HCT116 (cell line): ENCODE data around the gene DRD4. TPM values are rescaled to one million over a fixed set of nuclear protein-coding genes. Genes with fewer than 3 reads are reported as not detected.

ENCODE experiments used
- ATAC-seq: fragments of 200-7000 bp; cut with Tn5 transposase; 2 replicates; pipeline ENCODE4 v1.9.1; 2020; ENCODE audit warnings: mild to moderate bottlenecking, moderate library complexity
- BruUV-seq: library from RNA; stranded (reverse); fragments of 400-500 nt; replicated peaks from 2 replicates; lab custom pipeline; 2021; lab: Mats Ljungman, UMichigan
- CTCF ChIA-PET: fragments of 300-600 bp; sonication (Branson Sonifier 250); formaldehyde crosslinking; loops from one replicate; lab custom pipeline; 2021; ENCODE audit warnings: antibody characterized with exemption; lab: Charles Lee
- POLR2A ChIA-PET: fragments of 300-600, 350-600 bp; sonication (Branson Sonifier 250); formaldehyde crosslinking; loops from one replicate; lab custom pipeline; 2021; ENCODE audit warnings: antibody characterized with exemption; lab: Charles Lee
- RAD21 ChIA-PET, 2 experiments: fragments of 300-600 bp; sonication (Branson Sonifier 250); formaldehyde crosslinking; loops; one replicate each; lab custom pipeline; 2023; ENCODE audit warnings: low total read pairs in 2 of 2; ENCODE audit not compliant: uncharacterized antibody in 2 of 2, unreplicated experiment in 2 of 2, low non-redundant PET in 1 of 2; lab: Charles Lee
- DNase-seq: peaks from one replicate; pipeline ENCODE4 v3.0.0-alpha.2; 2010; ENCODE audit warnings: low read depth, low spot score
- H2AFZ ChIP-seq: fragments of 200-600 bp; shearing (Covaris generic), sonication (generic); 2 replicates; pipeline ENCODE4 v1.6.1; 2017; ENCODE audit warnings: low read depth, mixed run types, mixed read lengths, antibody characterized with exemption, low read length; ENCODE audit not compliant: poor library complexity, severe bottlenecking
- H3K27ac ChIP-seq: 2 replicates; pipeline ENCODE4 v1.5.1; 2012; ENCODE audit warnings: low read depth, low read length
- H3K27me3 ChIP-seq: fragments of 200-600 bp; sonication (generic); 2 replicates; pipeline ENCODE4 v1.6.1; 2016; ENCODE audit warnings: mixed run types, low read length, mixed read lengths; ENCODE audit not compliant: insufficient read depth
- H3K36me3 ChIP-seq, 2 experiments: fragments of 200-500 bp in 1 of 2; fragments of 200-600 bp in 1 of 2; sonication (Bioruptor generic) in 1 of 2; sonication (generic) in 1 of 2; 2 replicates each; pipeline versions ENCODE4 v1.5.1 to v1.6.1; 2014 to 2016; ENCODE audit warnings: low read length in 2 of 2, inconsistent platforms in 1 of 2, mixed read lengths in 1 of 2, mixed run types in 1 of 2; ENCODE audit not compliant: insufficient read depth in 2 of 2, control insufficient read depth in 1 of 2
- H3K4me1 ChIP-seq, 2 experiments: fragments of 200-600 bp in 1 of 2; sonication (generic) in 1 of 2; 2 replicates each; pipeline versions ENCODE4 v1.5.1 to v1.6.1; 2012 to 2017; ENCODE audit warnings: low read length in 2 of 2, inconsistent platforms in 1 of 2, mild to moderate bottlenecking in 1 of 2, mixed read lengths in 1 of 2, mixed run types in 1 of 2, moderate library complexity in 1 of 2; ENCODE audit not compliant: insufficient read depth in 2 of 2, control insufficient read depth in 1 of 2
- H3K4me2 ChIP-seq: fragments of 200-600 bp; sonication (generic); 2 replicates; pipeline ENCODE4 v1.6.1; 2017; ENCODE audit warnings: mixed run types, low read length, mixed read lengths
- H3K4me3 ChIP-seq, 2 experiments: fragments of 200-600 bp in 1 of 2; sonication (generic) in 1 of 2; replicated peaks in 1 of 2; 2 replicates each; pipeline ENCODE4 v1.5.1; 2011 to 2016; ENCODE audit warnings: low read length in 2 of 2, control low read depth in 1 of 2, low read depth in 1 of 2, mild to moderate bottlenecking in 1 of 2, mixed read lengths in 1 of 2, mixed run types in 1 of 2
- H3K79me2 ChIP-seq: fragments of 200-600 bp; sonication (generic); 2 replicates; pipeline ENCODE4 v1.6.1; 2017; ENCODE audit warnings: mild to moderate bottlenecking, mixed run types, low read length, moderate library complexity, mixed read lengths; ENCODE audit not compliant: insufficient read depth
- H3K9ac ChIP-seq: fragments of 200-600 bp; sonication (generic); 2 replicates; pipeline ENCODE4 v1.6.1; 2016; ENCODE audit warnings: low read length, mixed read lengths
- H3K9me2 ChIP-seq: fragments of 200-600 bp; sonication (generic), shearing (Covaris generic); 2 replicates; pipeline ENCODE4 v1.6.1; 2017; ENCODE audit warnings: mixed run types, mild to moderate bottlenecking, moderate library complexity; ENCODE audit not compliant: insufficient read depth
- H3K9me3 ChIP-seq, 2 experiments: fragments of 200-500 bp in 1 of 2; fragments of 200-600 bp in 1 of 2; sonication (Bioruptor generic) in 1 of 2; sonication (generic) in 1 of 2; 2 replicates each; pipeline ENCODE4 v1.6.1; 2014 to 2017; ENCODE audit warnings: low read length in 2 of 2, mixed read lengths in 2 of 2, inconsistent platforms in 1 of 2, low read depth in 1 of 2, mild to moderate bottlenecking in 1 of 2, mixed run types in 1 of 2, moderate library complexity in 1 of 2; ENCODE audit not compliant: control insufficient read depth in 1 of 2, insufficient read depth in 1 of 2
- H4K20me1 ChIP-seq: fragments of 200-600 bp; sonication (generic), shearing (Covaris generic); 2 replicates; pipeline ENCODE4 v1.6.1; 2017; ENCODE audit warnings: mixed run types, mild to moderate bottlenecking, moderate library complexity; ENCODE audit not compliant: insufficient read depth
- CBX3 ChIP-seq: IDR thresholded peaks from 2 replicates; pipeline ENCODE4 v1.6.1; 2012; ENCODE audit warnings: low read depth
- CEBPB ChIP-seq: IDR thresholded peaks from 2 replicates; pipeline ENCODE4 v1.6.1; 2012; ENCODE audit warnings: low read depth
- CTCF ChIP-seq, 3 experiments: fragments of 200-600 bp in 1 of 3; sonication (generic) in 1 of 3; IDR thresholded peaks in 2 of 3; conservative IDR thresholded peaks in 1 of 3; 2 replicates each; pipeline ENCODE4 v1.5.1; 2012 to 2017; ENCODE audit warnings: low read depth in 2 of 3, low read length in 2 of 3, antibody characterized with exemption in 1 of 3, borderline replicate concordance in 1 of 3, control low read depth in 1 of 3, mild to moderate bottlenecking in 1 of 3, mixed read lengths in 1 of 3, mixed run types in 1 of 3, moderate library complexity in 1 of 3; ENCODE audit not compliant: insufficient read depth in 1 of 3
- EGR1 ChIP-seq: IDR thresholded peaks from 2 replicates; pipeline ENCODE4 v1.6.1; 2012; ENCODE audit warnings: low read depth
- ELF1 ChIP-seq: IDR thresholded peaks from 2 replicates; pipeline ENCODE4 v1.6.1; 2012; ENCODE audit warnings: low read depth, borderline replicate concordance
- EZH2 ChIP-seq: fragments of 200-600 bp; sonication (generic); IDR thresholded peaks from 2 replicates; pipeline ENCODE4 v1.6.1; 2017; ENCODE audit warnings: antibody characterized with exemption, mixed run types
- EZH2phosphoT487 ChIP-seq: fragments of 200-600 bp; IDR thresholded peaks from 2 replicates; pipeline ENCODE4 v1.6.1; 2018; ENCODE audit warnings: antibody characterized with exemption, borderline replicate concordance
- FOSL1 ChIP-seq: IDR thresholded peaks from 2 replicates; pipeline ENCODE4 v1.6.1; 2012; ENCODE audit warnings: low read depth
- JUND ChIP-seq: IDR thresholded peaks from 2 replicates; pipeline ENCODE4 v1.6.1; 2012
- POLR2A ChIP-seq: IDR thresholded peaks from 2 replicates; pipeline ENCODE4 v1.7.0; 2011; ENCODE audit warnings: borderline replicate concordance; ENCODE audit not compliant: insufficient read depth, insufficient read length; ENCODE audit errors: extremely low read depth
- POLR2AphosphoS5 ChIP-seq: IDR thresholded peaks from 2 replicates; pipeline ENCODE4 v1.6.1; 2011; ENCODE audit warnings: mild to moderate bottlenecking, low read depth, low read length, moderate library complexity
- SP1 ChIP-seq: IDR thresholded peaks from 2 replicates; pipeline ENCODE4 v1.6.1; 2012; ENCODE audit warnings: low read depth
- SRF ChIP-seq: IDR thresholded peaks from 2 replicates; pipeline ENCODE4 v1.6.1; 2012; ENCODE audit warnings: low read depth
- TCF7L2 ChIP-seq: IDR thresholded peaks from 2 replicates; pipeline ENCODE4 v1.7.0; 2011; ENCODE audit warnings: borderline replicate concordance, inconsistent platforms; ENCODE audit not compliant: insufficient read depth, insufficient read length; ENCODE audit errors: extremely low read depth
- YY1 ChIP-seq: IDR thresholded peaks from 2 replicates; pipeline ENCODE4 v1.6.1; 2011; ENCODE audit warnings: low read length, low read depth, moderate library complexity, mild to moderate bottlenecking; ENCODE audit not compliant: insufficient replicate concordance; ENCODE audit errors: extremely low read depth
- ZBTB33 ChIP-seq: IDR thresholded peaks from 2 replicates; pipeline ENCODE4 v1.6.1; 2011; ENCODE audit warnings: mild to moderate bottlenecking, low read length, moderate library complexity; ENCODE audit not compliant: insufficient replicate concordance; ENCODE audit errors: extremely low read depth
- ZFX ChIP-seq: fragments of 450-650 bp; IDR thresholded peaks from 2 replicates; pipeline ENCODE4 v1.6.1; 2017
- intact Hi-C: fragments of 100-400 bp; cut with micrococcal nuclease; formaldehyde crosslinking; loops from 2 replicates; pipeline ENCODE4 v1.10.0; 2022
- total RNA-seq: library from RNA; stranded (reverse); gene quantifications from one replicate; pipeline ENCODE4 v1.2.1, GENCODE V29; 2021; ENCODE audit not compliant: unreplicated experiment
- TF ChIP-seq, protein P1 (sequence below): IDR thresholded peaks from 2 replicates; pipeline ENCODE4 v1.6.1; 2012
- TF ChIP-seq, protein P2 (sequence below): IDR thresholded peaks from 2 replicates; pipeline ENCODE4 v1.6.1; 2012; ENCODE audit warnings: low read depth
- TF ChIP-seq, protein P3 (sequence below): IDR thresholded peaks from 2 replicates; pipeline ENCODE4 v1.6.1; 2012

Gene DRD4
- total RNA-seq, 1 experiment from 2014 or later, result 2.4 TPM

- peaks cover 17 to 29% of the 10 kb centered on the region in 2 experiments for H3K36me3 ChIP-seq
- no peaks in the 10 kb centered on the region for H3K9me2 ChIP-seq
- no peak for ATAC-seq
- intact Hi-C loops, result no loop called here
- H3K27me3 ChIP-seq, result no peaks in the 10 kb centered on the region
- no peak overlapping the region for H3K27ac ChIP-seq
- CTCF ChIA-PET, result no interaction called here
- H3K79me2 ChIP-seq, result peaks cover 11% of the 10 kb centered on the region
- no peaks in the 10 kb centered on the region for H4K20me1 ChIP-seq
- no peak overlapping the region for H2AFZ ChIP-seq
- POLR2A ChIA-PET, result no interaction called here
- no peak overlapping the region for H3K4me2 ChIP-seq
- RAD21 ChIA-PET, result no interaction called here
- no peaks in the 10 kb centered on the region for H3K9me3 ChIP-seq
- H3K4me3 ChIP-seq, result no peak overlapping the region
- no peak for DNase-seq
- no peak overlapping the region for H3K9ac ChIP-seq
- no TSS peak for BruUV-seq
- TF ChIP-seq, protein P1, sequence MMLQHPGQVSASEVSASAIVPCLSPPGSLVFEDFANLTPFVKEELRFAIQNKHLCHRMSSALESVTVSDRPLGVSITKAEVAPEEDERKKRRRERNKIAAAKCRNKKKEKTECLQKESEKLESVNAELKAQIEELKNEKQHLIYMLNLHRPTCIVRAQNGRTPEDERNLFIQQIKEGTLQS, result no peak
- TF ChIP-seq JUND (no peak), EZH2phosphoT487 (no peak), ZBTB33 (no peak), EGR1 (no peak), POLR2AphosphoS5 (no peak), TCF7L2 (no peak), ELF1 (no peak), SP1 (no peak), EZH2 (no peak), CTCF (IDR thresholded peaks at IDR 0.05 in 2 of 3, conservative IDR thresholded peaks at IDR 0.05 in 1 of 3; ENCODE audit: borderline replicate concordance in 1 of 3, insufficient read depth in 1 of 3, low read depth in 2 of 3, low read length in 2 of 3) (no peak), POLR2A (no peak), CBX3 (no peak), ZFX (no peak), FOSL1 (no peak), YY1 (no peak), SRF (no peak), CEBPB (no peak)
- TF ChIP-seq, protein P2, sequence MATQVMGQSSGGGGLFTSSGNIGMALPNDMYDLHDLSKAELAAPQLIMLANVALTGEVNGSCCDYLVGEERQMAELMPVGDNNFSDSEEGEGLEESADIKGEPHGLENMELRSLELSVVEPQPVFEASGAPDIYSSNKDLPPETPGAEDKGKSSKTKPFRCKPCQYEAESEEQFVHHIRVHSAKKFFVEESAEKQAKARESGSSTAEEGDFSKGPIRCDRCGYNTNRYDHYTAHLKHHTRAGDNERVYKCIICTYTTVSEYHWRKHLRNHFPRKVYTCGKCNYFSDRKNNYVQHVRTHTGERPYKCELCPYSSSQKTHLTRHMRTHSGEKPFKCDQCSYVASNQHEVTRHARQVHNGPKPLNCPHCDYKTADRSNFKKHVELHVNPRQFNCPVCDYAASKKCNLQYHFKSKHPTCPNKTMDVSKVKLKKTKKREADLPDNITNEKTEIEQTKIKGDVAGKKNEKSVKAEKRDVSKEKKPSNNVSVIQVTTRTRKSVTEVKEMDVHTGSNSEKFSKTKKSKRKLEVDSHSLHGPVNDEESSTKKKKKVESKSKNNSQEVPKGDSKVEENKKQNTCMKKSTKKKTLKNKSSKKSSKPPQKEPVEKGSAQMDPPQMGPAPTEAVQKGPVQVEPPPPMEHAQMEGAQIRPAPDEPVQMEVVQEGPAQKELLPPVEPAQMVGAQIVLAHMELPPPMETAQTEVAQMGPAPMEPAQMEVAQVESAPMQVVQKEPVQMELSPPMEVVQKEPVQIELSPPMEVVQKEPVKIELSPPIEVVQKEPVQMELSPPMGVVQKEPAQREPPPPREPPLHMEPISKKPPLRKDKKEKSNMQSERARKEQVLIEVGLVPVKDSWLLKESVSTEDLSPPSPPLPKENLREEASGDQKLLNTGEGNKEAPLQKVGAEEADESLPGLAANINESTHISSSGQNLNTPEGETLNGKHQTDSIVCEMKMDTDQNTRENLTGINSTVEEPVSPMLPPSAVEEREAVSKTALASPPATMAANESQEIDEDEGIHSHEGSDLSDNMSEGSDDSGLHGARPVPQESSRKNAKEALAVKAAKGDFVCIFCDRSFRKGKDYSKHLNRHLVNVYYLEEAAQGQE, result no peak
- TF ChIP-seq, protein P3, sequence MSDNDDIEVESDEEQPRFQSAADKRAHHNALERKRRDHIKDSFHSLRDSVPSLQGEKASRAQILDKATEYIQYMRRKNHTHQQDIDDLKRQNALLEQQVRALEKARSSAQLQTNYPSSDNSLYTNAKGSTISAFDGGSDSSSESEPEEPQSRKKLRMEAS, result no peak
- H3K4me1 ChIP-seq, result peaks cover 0 to under 1% of the 10 kb centered on the region in 2 experiments; a peak in 3 of 4 replicates
These were observed 50.7 kb downstream of the DRD4 start for GRCh38 chr11:687751-688150.
